Measurements from ENCODE around the gene SOCS6. TPM values are rescaled to one million over a fixed set of nuclear protein-coding genes. Genes with fewer than 3 reads are reported as not detected.

Gene SOCS6
- total and polyA plus RNA-seq, 2 donors (not counting 3 experiments of a cell fraction or from before 2014, with no cell fraction given): 8.6 to 15.0 TPM

DNA sequence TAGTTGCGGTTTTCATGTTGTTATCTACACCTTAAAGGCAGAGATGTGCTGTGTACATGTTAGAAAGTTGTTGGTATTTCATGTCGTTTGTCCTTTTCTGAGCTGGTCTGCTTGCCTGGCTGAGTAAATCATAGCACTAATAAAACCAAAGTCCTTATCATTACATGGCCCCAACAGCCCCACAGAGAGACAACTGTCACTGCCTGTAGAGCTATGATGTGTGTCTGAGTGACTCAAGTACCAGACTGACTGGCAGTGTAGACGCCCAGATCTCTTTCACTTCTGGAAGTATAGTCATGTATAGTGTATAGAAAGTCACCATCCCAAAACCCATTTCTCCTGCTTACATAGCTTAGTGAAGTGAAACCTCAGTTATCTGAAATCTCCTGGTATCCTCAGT, 4.3 kb downstream of the SOCS6 start:
- dilution Hi-C loops (cut with MboI; ENCODE audit: extremely low pct_ligation_motif_present, low sequenced_read_pairs): no loop called here
- H3K27me3 ChIP-seq (ENCODE audit: control insufficient read depth in 2 of 2, insufficient read depth in 2 of 2, low read length in 2 of 2): no peaks in the 10 kb centered on the region
- TF ChIP-seq GATA2 (IDR thresholded peaks at IDR 0.05; ENCODE audit: insufficient read depth, insufficient read length, low read depth, low read length) (no peak), JUN (IDR thresholded peaks at IDR 0.05; ENCODE audit: borderline replicate concordance, insufficient read depth, insufficient read length, low read depth) (no peak), FOS (IDR thresholded peaks at IDR 0.05; ENCODE audit: borderline replicate concordance, insufficient read depth, low read length) (no peak), POLR2AphosphoS5 (IDR thresholded peaks at IDR 0.05; ENCODE audit: insufficient read depth, low read depth, low read length) (no peak), EZH2 (IDR thresholded peaks at IDR 0.05; ENCODE audit: borderline replicate concordance, low read depth, low read length, severe bottlenecking) (no peak), MYC (IDR thresholded peaks at IDR 0.05; ENCODE audit: low read depth, low read length) (no peak), POLR2A (IDR thresholded peaks at IDR 0.05; ENCODE audit: low read depth, low read length) (no peak)
- TF ChIP-seq, protein P1, sequence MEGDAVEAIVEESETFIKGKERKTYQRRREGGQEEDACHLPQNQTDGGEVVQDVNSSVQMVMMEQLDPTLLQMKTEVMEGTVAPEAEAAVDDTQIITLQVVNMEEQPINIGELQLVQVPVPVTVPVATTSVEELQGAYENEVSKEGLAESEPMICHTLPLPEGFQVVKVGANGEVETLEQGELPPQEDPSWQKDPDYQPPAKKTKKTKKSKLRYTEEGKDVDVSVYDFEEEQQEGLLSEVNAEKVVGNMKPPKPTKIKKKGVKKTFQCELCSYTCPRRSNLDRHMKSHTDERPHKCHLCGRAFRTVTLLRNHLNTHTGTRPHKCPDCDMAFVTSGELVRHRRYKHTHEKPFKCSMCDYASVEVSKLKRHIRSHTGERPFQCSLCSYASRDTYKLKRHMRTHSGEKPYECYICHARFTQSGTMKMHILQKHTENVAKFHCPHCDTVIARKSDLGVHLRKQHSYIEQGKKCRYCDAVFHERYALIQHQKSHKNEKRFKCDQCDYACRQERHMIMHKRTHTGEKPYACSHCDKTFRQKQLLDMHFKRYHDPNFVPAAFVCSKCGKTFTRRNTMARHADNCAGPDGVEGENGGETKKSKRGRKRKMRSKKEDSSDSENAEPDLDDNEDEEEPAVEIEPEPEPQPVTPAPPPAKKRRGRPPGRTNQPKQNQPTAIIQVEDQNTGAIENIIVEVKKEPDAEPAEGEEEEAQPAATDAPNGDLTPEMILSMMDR (IDR thresholded peaks at IDR 0.05; ENCODE audit: extremely low read depth in 1 of 2, insufficient read depth in 1 of 2, low read depth in 1 of 2, low read length in 2 of 2): no peak
- TF ChIP-seq, protein P2, sequence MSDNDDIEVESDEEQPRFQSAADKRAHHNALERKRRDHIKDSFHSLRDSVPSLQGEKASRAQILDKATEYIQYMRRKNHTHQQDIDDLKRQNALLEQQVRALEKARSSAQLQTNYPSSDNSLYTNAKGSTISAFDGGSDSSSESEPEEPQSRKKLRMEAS (IDR thresholded peaks at IDR 0.05; ENCODE audit: insufficient read depth, insufficient read length): no peak
- H4K20me1 ChIP-seq (replicated peaks; ENCODE audit: control insufficient read depth, extremely low read depth, insufficient read depth, low read length): peaks cover 3% of the 10 kb centered on the region
- H3K79me2 ChIP-seq (ENCODE audit: control insufficient read depth, insufficient read depth, low read length): peaks cover 84% of the 10 kb centered on the region
- no peak overlapping the region for H3K4me3 ChIP-seq (replicated peaks in 1 of 3; ENCODE audit: insufficient read depth in 1 of 3, low read depth in 1 of 3, low read length in 3 of 3)
- no peak for FAIRE-seq
- H3K9ac ChIP-seq (replicated peaks; ENCODE audit: extremely low read depth, insufficient read depth, low read length): no peak overlapping the region
- BruUV-seq (replicated peaks): no TSS peak
- no peak for DNase-seq (ENCODE audit: low read depth, low spot score)
- intact Hi-C loops (cut with micrococcal nuclease): no loop called here
- H3K9me3 ChIP-seq (replicated peaks; ENCODE audit: control insufficient read depth, insufficient read depth, low read length): no peaks in the 10 kb centered on the region
- no peak overlapping the region for H3K27ac ChIP-seq (ENCODE audit: insufficient read depth, low read depth, low read length)
- ChIA-PET POLR2A (no interaction called here), CTCF (interaction anchor here (0.7 to 1.7 kb wide), 5 partner anchors 14 to 129 kb away, joined by 3 to 6 read pairs (median 3); no protein-coding TSS in a partner anchor)
- H3K4me2 ChIP-seq (ENCODE audit: insufficient read depth, low read length): no peak overlapping the region
- H2AFZ ChIP-seq (ENCODE audit: low read depth, low read length): no peak overlapping the region
- H3K4me1 ChIP-seq (ENCODE audit: control insufficient read depth, extremely low read depth, insufficient read depth, low read length): peaks cover 29% of the 10 kb centered on the region
- no peaks in the 10 kb centered on the region for H3K36me3 ChIP-seq (ENCODE audit: control insufficient read depth in 2 of 2, extremely low read depth in 1 of 2, insufficient read depth in 2 of 2, low read length in 2 of 2)
- no peaks in the 10 kb centered on the region for H3K9me1 ChIP-seq (replicated peaks; ENCODE audit: control insufficient read depth, extremely low read depth, insufficient read depth, low read length)

All from endothelial cell of umbilical vein (primary cell).